ENCODE data around the gene SEMA3F. TPM values are rescaled to one million over a fixed set of nuclear protein-coding genes. Genes with fewer than 3 reads are reported as not detected.

The SEMA3F gene
- total RNA-seq, 1 donor from 2014 or later = 14.5 TPM

GRCh38 chr3:50135964-50136363 is 19.2 kb upstream of the SEMA3F start:
- H4K20me1 ChIP-seq (ENCODE audit: low read depth) = no peaks in the 10 kb centered on the region
- peaks cover 56% of the 10 kb centered on the region for H3K4me1 ChIP-seq
- Mint-ChIP-seq H3K27me3 (ENCODE audit: insufficient read depth, low read depth) (peaks cover 6% of the 10 kb centered on the region), H3K9me3 (no peaks in the 10 kb centered on the region), H3K27ac (peak overlapping the region; percentile 96), H3K4me3 (no peak overlapping the region), H3K36me3 (no peaks in the 10 kb centered on the region), H3K4me1 (peaks cover 64% of the 10 kb centered on the region)
- H3K79me2 ChIP-seq (ENCODE audit: low read depth) = no peaks in the 10 kb centered on the region
- peaks cover 22% of the 10 kb centered on the region for H3F3A ChIP-seq (ENCODE audit: low read depth)
- H3K4me3 ChIP-seq = no peak overlapping the region
- no peaks in the 10 kb centered on the region for H3K36me3 ChIP-seq
- TF ChIP-seq EZH2phosphoT487 (IDR thresholded peaks at IDR 0.05) (no peak), EZH2 (IDR thresholded peaks at IDR 0.05) (no peak), CTCF (IDR thresholded peaks at IDR 0.05) (no peak)
- H2AFZ ChIP-seq (replicated peaks) = no peak overlapping the region
- no peak overlapping the region for H3K4me2 ChIP-seq
- H3K9me3 ChIP-seq (ENCODE audit: low read depth) = no peaks in the 10 kb centered on the region
- no peaks in the 10 kb centered on the region for H3K27me3 ChIP-seq
- no peak overlapping the region for H3K27ac ChIP-seq
- no peak overlapping the region for H3K9ac ChIP-seq
- no peak for DNase-seq (ENCODE audit: low spot score)

GRCh38 chr3:50136714-50137405 is 18.3 kb upstream of the SEMA3F start:
- H3K9me3 Mint-ChIP-seq = no peaks in the 10 kb centered on the region
- H3K27ac ChIP-seq = no peak overlapping the region
- no peak overlapping the region for H2AFZ ChIP-seq (replicated peaks)
- H3F3A ChIP-seq (ENCODE audit: low read depth) = peaks cover 22% of the 10 kb centered on the region
- H3K9ac ChIP-seq = no peak overlapping the region
- peak overlapping the region; percentile 96 for H3K27ac Mint-ChIP-seq
- H3K9me3 ChIP-seq (ENCODE audit: low read depth) = no peaks in the 10 kb centered on the region
- peaks cover 6% of the 10 kb centered on the region for H3K27me3 Mint-ChIP-seq (ENCODE audit: insufficient read depth, low read depth)
- H3K79me2 ChIP-seq (ENCODE audit: low read depth) = no peaks in the 10 kb centered on the region
- H3K4me3 ChIP-seq = no peak overlapping the region
- no peak for DNase-seq (ENCODE audit: low spot score)
- H3K4me3 Mint-ChIP-seq = no peak overlapping the region
- H3K4me2 ChIP-seq = no peak overlapping the region
- H4K20me1 ChIP-seq (ENCODE audit: low read depth) = no peaks in the 10 kb centered on the region
- no peaks in the 10 kb centered on the region for H3K27me3 ChIP-seq
- H3K4me1 Mint-ChIP-seq = peaks cover 63% of the 10 kb centered on the region
- peaks cover 56% of the 10 kb centered on the region for H3K4me1 ChIP-seq
- TF ChIP-seq EZH2phosphoT487 (IDR thresholded peaks at IDR 0.05) (no peak), CTCF (IDR thresholded peaks at IDR 0.05) (no peak), EZH2 (IDR thresholded peaks at IDR 0.05) (no peak)
- no peaks in the 10 kb centered on the region for H3K36me3 ChIP-seq
- no peaks in the 10 kb centered on the region for H3K36me3 Mint-ChIP-seq

- no peaks in the 10 kb centered on the region for H4K20me1 ChIP-seq (ENCODE audit: low read depth)
- Mint-ChIP-seq H3K36me3 (no peaks in the 10 kb centered on the region), H3K9me3 (peaks cover 3% of the 10 kb centered on the region), H3K4me3 (peak overlapping the region; percentile 57), H3K27me3 (ENCODE audit: insufficient read depth, low read depth) (peaks cover 6% of the 10 kb centered on the region), H3K4me1 (peaks cover 59% of the 10 kb centered on the region), H3K27ac (peak overlapping the region; percentile 96)
- no peaks in the 10 kb centered on the region for H3K27me3 ChIP-seq
- H3K36me3 ChIP-seq = no peaks in the 10 kb centered on the region
- H3K4me2 ChIP-seq = peak overlapping the region; percentile 80
- no peaks in the 10 kb centered on the region for H3K79me2 ChIP-seq (ENCODE audit: low read depth)
- peaks cover 22% of the 10 kb centered on the region for H3F3A ChIP-seq (ENCODE audit: low read depth)
- TF ChIP-seq EZH2phosphoT487 (IDR thresholded peaks at IDR 0.05) = no peak
- H3K9ac ChIP-seq = no peak overlapping the region
- no peak overlapping the region for H2AFZ ChIP-seq (replicated peaks)
- DNase-seq (ENCODE audit: low spot score) = no peak
- H3K4me1 ChIP-seq = peaks cover 53% of the 10 kb centered on the region
- peak overlapping the region; percentile 5 for H3K27ac ChIP-seq
- no peak overlapping the region for H3K4me3 ChIP-seq
- no peaks in the 10 kb centered on the region for H3K9me3 ChIP-seq (ENCODE audit: low read depth)
Measured at GRCh38 chr3:50137531-50137930, 17.6 kb upstream of the SEMA3F start.
